Tibial artery (tissue), 4 donors: ENCODE measurements around the gene ZNRD2.

Source experiments
- DNase-seq, 2 donors: peaks; one replicate each; pipeline ENCODE4 v3.0.0-alpha.2; 2019
- H3K27ac ChIP-seq, 2 donors: fragments of 200-600 bp; sonication (generic) in 1 of 2; 1 replicate in 1 of 2; 2 replicates in 1 of 2; pipeline ENCODE4 v1.5.1; 2018 to 2019; ENCODE audit warnings: mild to moderate bottlenecking in 1 of 2
- H3K27me3 ChIP-seq, 2 donors: fragments of 200-600 bp; sonication (generic) in 1 of 2; one replicate each; pipeline versions ENCODE4 v1.5.1 to v1.6.0; 2016 to 2019
- H3K36me3 ChIP-seq, 3 donors: fragments of 200-600 bp; sonication (generic) in 2 of 3; one replicate each; pipeline ENCODE4 v1.5.1; 2016 to 2019; ENCODE audit warnings: mild to moderate bottlenecking in 2 of 3
- H3K4me1 ChIP-seq, 4 donors: fragments of 200-600 bp; sonication (generic) in 2 of 4; 1 replicate in 3 of 4; 2 replicates in 1 of 4; pipeline ENCODE4 v1.5.1; 2016 to 2019
- H3K4me3 ChIP-seq, 2 donors: fragments of 200-600 bp; sonication (generic) in 1 of 2; 1 replicate in 1 of 2; 2 replicates in 1 of 2; pipeline ENCODE4 v1.5.1; 2018 to 2019; ENCODE audit warnings: mild to moderate bottlenecking in 2 of 2
- H3K9me3 ChIP-seq, 3 donors: fragments of 200-600 bp; sonication (generic) in 1 of 3; one replicate each; pipeline ENCODE4 v1.5.1; 2016 to 2019
- CTCF ChIP-seq, 2 experiments: fragments of 200-600 bp in 1 of 2; fragments of 450-650 bp in 1 of 2; IDR thresholded peaks; one replicate each; pipeline ENCODE4 v1.5.1; 2017 to 2019; ENCODE audit warnings: antibody characterized with exemption in 2 of 2, mild to moderate bottlenecking in 1 of 2, moderate library complexity in 1 of 2
- intact Hi-C: fragments of 100-400 bp; cut with DNase I; formaldehyde crosslinking; loops from one replicate; pipeline ENCODE4 v1.15.0; 2023; ENCODE audit warnings: low total_unique reads

The ZNRD2 gene

GRCh38 chr11:65525546-65526480 lies 44.5 kb upstream of the ZNRD2 start:
- Histone ChIP-seq H3K9me3 (no peaks in the 10 kb centered on the region), H3K36me3 (peaks cover 13 to 49% (median 24%) of the 10 kb centered on the region in 3 donors), H3K27me3 (no peaks in the 10 kb centered on the region), H3K4me1 (peaks cover 4 to 27% (median 21%) of the 10 kb centered on the region in 4 donors), H3K4me3 (peak overlapping the region; percentile 82 to 98), H3K27ac (peak overlapping the region; percentile 90)
- DNase-seq = no peak
- intact Hi-C loops = loop anchor here (5.0 kb wide), 1 partner anchor 86 kb away; the partner anchor contains the start of gene MAP3K11
- no peak for TF ChIP-seq CTCF (IDR thresholded peaks at IDR 0.05)

- H3K27me3 ChIP-seq = no peaks in the 10 kb centered on the region
- no peak for TF ChIP-seq CTCF (IDR thresholded peaks at IDR 0.05)
- H3K9me3 ChIP-seq = no peaks in the 10 kb centered on the region
- peaks cover 22 to 58% (median 33%) of the 10 kb centered on the region in 3 donors for H3K36me3 ChIP-seq
- H3K4me3 ChIP-seq = no peak overlapping the region
- no peak for DNase-seq
- intact Hi-C loops = loop anchor here (5.0 kb wide), 1 partner anchor 86 kb away; the partner anchor contains the start of gene MAP3K11
- H3K4me1 ChIP-seq = peaks cover 4 to 27% (median 21%) of the 10 kb centered on the region in 4 donors
- peak overlapping the region; percentile 90 for H3K27ac ChIP-seq
Measured at GRCh38 chr11:65526744-65527143, 43.5 kb upstream of the ZNRD2 start.

GRCh38 chr11:65528819-65529350 lies 41.4 kb upstream of the ZNRD2 start:
- H3K27ac ChIP-seq = no peak overlapping the region
- intact Hi-C loops = loop anchor here (5.0 kb wide), 1 partner anchor 83 kb away; the partner anchor contains the start of gene MAP3K11
- peaks cover 42 to 80% (median 54%) of the 10 kb centered on the region in 3 donors for H3K36me3 ChIP-seq
- H3K9me3 ChIP-seq = no peaks in the 10 kb centered on the region
- peaks cover 4 to 26% (median 21%) of the 10 kb centered on the region in 4 donors for H3K4me1 ChIP-seq
- H3K4me3 ChIP-seq = no peak overlapping the region
- no peak for TF ChIP-seq CTCF (IDR thresholded peaks at IDR 0.05)
- H3K27me3 ChIP-seq = no peaks in the 10 kb centered on the region
- no peak for DNase-seq

- H3K4me1 ChIP-seq = peaks cover under 1 to 19% (median 15%) of the 10 kb centered on the region in 4 donors
- no peak for TF ChIP-seq CTCF (IDR thresholded peaks at IDR 0.05)
- H3K9me3 ChIP-seq = no peaks in the 10 kb centered on the region
- no peak overlapping the region for H3K27ac ChIP-seq
- intact Hi-C loops = loop anchor here (5.0 kb wide), 1 partner anchor 83 kb away; the partner anchor contains the start of gene MAP3K11
- no peak for DNase-seq
- H3K36me3 ChIP-seq = peaks cover 42 to 86% (median 55%) of the 10 kb centered on the region in 3 donors
- no peak overlapping the region for H3K4me3 ChIP-seq
- H3K27me3 ChIP-seq = no peaks in the 10 kb centered on the region
Measured at GRCh38 chr11:65529475-65530156, 40.7 kb upstream of the ZNRD2 start.

GRCh38 chr11:65530157-65530496 lies 40.1 kb upstream of the ZNRD2 start:
- TF ChIP-seq CTCF (IDR thresholded peaks at IDR 0.05) = no peak
- peaks cover 0 to 19% (median 14%) of the 10 kb centered on the region in 4 donors for H3K4me1 ChIP-seq
- H3K4me3 ChIP-seq = no peak overlapping the region
- no peaks in the 10 kb centered on the region for H3K27me3 ChIP-seq
- DNase-seq = no peak
- H3K27ac ChIP-seq = no peak overlapping the region
- intact Hi-C loops = no loop called here
- H3K9me3 ChIP-seq = no peaks in the 10 kb centered on the region
- peaks cover 42 to 91% (median 60%) of the 10 kb centered on the region in 3 donors for H3K36me3 ChIP-seq
